GM12873 (cell line): ENCODE results near the gene PHYKPL.

Source experiments
- CTCF ChIP-seq: IDR thresholded peaks from 2 replicates; pipeline ENCODE4 v1.5.1; 2012; ENCODE audit warnings: low read depth, mild to moderate bottlenecking, moderate library complexity, low read length, control low read depth; ENCODE audit not compliant: insufficient read depth; ENCODE audit errors: missing control alignments

PHYKPL gene

GRCh38 chr5:178193251-178193809, 39.3 kb downstream of the PHYKPL start:
- no peak for TF ChIP-seq CTCF

- no peak for TF ChIP-seq CTCF
Measured at GRCh38 chr5:178192787-178193186, 39.8 kb downstream of the PHYKPL start.

GRCh38 chr5:178192244-178192643, 40.4 kb downstream of the PHYKPL start:
- no peak for TF ChIP-seq CTCF

- no peak for TF ChIP-seq CTCF
Measured at GRCh38 chr5:178191661-178192060, 40.9 kb downstream of the PHYKPL start.

- no peak for TF ChIP-seq CTCF
Measured at GRCh38 chr5:178189433-178189832, 43.2 kb downstream of the PHYKPL start.

- TF ChIP-seq CTCF: no peak
Measured at GRCh38 chr5:178187014-178187413, 45.6 kb downstream of the PHYKPL start, which contains the start of gene GMCL2. Gene GMCL2, minus strand, starts transcription at chr5:178187371. Its CDS starts 72 bp downstream, at chr5:178187299.

- TF ChIP-seq CTCF: no peak
Measured at GRCh38 chr5:178186427-178186826, 46.2 kb downstream of the PHYKPL start.
